A549 treated with CpdA at 1 μM for 4 hours (cell line): ENCODE data around the gene USP6NL. TPM values are rescaled to one million over a fixed set of nuclear protein-coding genes. Genes with fewer than 3 reads are reported as not detected.

Source experiments
- total RNA-seq: library from RNA; stranded (reverse); fragments of 200-300 nt; extraction: Qiagen RNA extraction; gene quantifications from 5 replicates; pipeline ENCODE4 v1.2.3, GENCODE V29; 2022; ENCODE audit warnings: low read depth

The USP6NL gene
- total RNA-seq: 11.3 to 14.0 TPM (median 12.7 TPM) in 5 replicates

DNA sequence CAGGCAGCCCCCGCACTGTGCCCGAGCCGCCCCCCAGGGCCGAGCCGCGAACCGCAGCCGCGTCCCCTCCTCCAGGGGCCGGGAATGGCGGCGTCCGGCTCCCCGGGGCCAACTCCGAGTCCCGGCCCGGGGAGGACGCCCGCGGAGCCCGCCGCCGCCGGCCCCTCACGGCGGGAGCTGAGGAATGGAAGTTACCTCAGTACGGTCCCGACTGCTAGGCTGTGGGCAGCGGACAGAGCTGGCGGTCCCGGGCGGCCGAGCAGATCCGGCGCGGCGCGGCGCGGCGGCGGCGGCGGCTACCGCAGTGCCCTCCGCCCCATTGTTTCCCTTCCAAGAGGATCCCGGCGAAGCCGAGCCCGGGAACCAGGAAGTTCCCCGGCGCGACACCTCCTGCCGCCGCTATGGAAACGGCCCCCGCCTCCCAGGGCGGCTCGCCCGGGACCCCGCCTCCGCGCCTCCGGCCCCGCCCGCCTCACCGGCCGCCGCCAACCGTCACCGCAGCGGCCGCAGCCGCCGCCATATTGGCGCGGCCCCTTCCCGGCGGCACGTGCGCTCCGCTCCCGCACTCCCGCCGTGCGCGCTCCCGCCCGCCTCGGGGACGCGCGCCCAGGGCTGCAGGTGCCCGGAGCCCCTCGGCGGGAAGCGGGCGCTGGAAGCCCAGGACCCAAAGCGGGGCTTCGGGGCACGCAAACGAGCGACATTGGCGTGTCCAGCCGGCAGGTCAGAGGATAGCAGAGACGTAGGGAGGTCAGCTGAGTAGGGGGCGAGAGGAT lies at the start of gene USP6NL:
Gene USP6NL, minus strand, starts transcription at position 403 of the 773 bp plus-strand sequence. CDS start 14,016 bp downstream, outside the sequence.

Other genes starting within 250 kb of the USP6NL start
- gene ECHDC3, start 130.7 kb upstream of the USP6NL start, total RNA-seq: 7.3 to 10.9 TPM (median 8.5 TPM) in 5 replicates
- gene PROSER2, start 211.7 kb upstream of the USP6NL start, total RNA-seq: 32.1 to 41.8 TPM (median 40.9 TPM) in 5 replicates